Measurements from ENCODE around the gene SERINC4.
A peak's percentile ranks its signal among the peaks of the same experiment; 100 is the strongest.
"Not testable (repeated sequence)": the region's sequence is repeated elsewhere in the genome, so short reads cannot be mapped to it uniquely, and the experiment has no call there.

The SERINC4 gene

DNA sequence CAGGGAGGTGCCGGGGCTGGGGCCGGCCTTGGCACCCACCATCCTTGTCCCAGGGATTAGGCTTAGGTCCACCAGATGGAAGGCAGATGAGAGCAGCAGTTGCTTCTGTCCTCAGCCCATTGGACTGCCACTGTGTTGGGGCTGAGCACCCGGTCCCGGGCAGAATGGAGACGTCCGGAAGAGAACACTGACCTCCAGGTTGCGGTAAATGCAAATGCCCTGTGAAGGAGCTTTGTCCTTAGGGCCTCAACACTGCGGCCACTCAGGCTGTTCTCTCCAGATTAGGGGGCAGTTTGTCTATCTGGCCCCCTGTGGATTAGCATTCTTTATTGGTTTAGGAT is at the start of gene SERINC4:
Gene SERINC4, minus strand, starts transcription at position 276 of the 341 bp plus-strand sequence. Its CDS starts 234 bp downstream, at position 42.
- DNase-seq: no peak

- DNase-seq: no peak
Observed at GRCh38 chr15:43845421-43845820, 45.4 kb upstream of the SERINC4 start.

DNA sequence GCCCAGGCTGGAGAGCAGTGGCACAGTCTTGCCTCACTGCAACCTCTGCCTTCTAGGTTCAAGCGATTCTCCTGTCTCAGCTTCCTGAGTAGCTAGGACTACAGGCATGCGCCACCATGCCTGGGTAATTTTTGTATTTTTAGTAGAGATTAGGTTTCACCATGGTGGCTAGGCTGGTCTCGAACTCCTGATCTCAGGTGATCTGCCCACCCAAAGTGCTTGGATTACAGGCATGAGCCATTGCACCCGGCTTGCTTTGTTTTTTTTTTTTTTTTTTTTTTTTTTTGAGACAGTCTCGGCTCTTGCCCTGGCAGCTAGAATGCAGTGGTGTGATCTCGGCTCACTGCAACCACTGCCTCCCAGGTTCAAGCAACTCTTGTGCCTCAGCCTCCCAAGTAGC is 32.5 kb upstream of the SERINC4 start:
- not testable (repeated sequence) for DNase-seq

- not testable (repeated sequence) for DNase-seq
Observed at GRCh38 chr15:43831519-43832052, 31.6 kb upstream of the SERINC4 start.

DNA sequence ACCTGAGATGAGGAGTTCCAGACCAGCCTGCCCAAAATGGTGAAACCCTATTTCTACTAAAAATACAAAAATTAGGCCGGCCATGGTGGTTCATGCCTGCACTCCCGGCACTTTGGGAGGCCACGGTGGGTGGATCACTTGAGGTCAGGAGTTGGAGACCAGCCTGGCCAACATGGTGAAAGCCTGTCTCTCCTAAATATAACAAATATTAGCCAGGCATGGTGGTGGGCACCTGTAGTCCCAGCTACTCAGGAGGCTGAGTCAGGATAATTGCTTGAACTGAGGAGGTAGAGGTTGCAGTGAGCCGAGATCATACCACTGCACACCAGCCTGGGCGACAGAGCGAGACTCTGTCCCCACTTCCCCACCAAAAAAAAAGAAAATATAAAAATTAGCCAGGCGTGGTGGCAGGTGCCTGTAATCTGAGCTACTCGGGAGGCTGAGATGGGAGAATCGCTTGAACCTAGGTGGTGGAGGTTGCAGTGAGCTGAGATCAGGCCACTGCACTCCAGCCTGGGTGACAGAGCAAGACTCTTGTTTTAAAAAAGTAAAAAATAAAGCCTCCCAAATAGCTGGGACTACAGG is 30.8 kb upstream of the SERINC4 start:
- not testable (repeated sequence) for DNase-seq

DNA sequence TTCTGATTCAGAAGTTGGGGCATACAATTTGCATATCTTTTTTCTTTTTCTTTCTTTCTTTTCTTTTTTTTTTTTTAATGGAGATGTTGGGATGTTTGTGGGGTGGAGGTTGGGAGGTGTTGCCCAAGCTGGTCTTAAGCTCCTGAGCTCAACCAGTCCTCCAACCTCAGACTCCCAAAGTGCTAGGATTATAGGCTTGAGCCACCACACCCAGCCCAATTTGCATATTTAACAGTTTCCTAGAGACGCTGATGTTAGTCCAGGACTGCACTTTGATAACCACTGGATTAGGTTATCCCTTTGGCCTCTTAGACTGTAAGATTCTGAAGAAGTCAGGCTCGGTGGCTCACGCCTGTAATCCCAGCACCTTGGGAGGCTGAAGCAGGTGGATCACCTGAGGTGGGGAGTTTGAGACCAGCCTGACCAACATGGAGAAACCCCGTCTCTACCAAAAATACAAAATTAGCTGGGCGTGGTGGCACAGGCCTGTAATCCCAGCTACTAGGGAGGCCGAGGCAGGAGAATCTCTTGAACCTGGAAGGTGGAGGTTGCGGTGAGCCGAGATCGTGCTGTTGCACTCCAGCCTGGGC is 30.0 kb upstream of the SERINC4 start:
- not testable (repeated sequence) for DNase-seq

DNA sequence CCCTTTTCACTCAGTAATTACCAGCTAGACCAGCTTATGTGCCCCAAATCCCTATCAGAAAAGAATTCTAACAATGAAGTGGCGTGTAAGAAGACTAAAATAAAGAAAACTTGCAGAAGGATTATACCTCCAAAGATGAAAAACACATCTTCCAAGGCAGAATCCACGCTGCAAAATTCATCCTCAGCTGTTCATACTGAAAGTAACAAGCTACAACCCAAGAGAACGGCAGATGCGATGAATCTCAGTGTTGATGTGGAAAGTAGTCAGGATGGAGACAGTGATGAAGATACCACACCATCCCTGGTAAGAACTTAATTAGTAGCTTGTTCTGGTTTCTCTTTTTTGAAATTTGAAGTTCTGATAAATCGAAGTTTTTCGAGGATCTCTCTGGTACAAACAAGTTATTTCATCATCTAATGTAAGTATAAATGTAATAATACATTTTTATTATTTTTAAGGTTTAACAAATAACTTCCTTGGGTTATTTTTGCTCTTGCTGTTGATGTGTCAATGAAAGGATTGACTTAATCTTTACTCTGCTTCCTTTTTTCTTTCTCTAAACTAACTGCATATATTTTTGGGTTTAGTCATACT is 28.1 kb upstream of the SERINC4 start:
- DNase-seq: no peak

DNA sequence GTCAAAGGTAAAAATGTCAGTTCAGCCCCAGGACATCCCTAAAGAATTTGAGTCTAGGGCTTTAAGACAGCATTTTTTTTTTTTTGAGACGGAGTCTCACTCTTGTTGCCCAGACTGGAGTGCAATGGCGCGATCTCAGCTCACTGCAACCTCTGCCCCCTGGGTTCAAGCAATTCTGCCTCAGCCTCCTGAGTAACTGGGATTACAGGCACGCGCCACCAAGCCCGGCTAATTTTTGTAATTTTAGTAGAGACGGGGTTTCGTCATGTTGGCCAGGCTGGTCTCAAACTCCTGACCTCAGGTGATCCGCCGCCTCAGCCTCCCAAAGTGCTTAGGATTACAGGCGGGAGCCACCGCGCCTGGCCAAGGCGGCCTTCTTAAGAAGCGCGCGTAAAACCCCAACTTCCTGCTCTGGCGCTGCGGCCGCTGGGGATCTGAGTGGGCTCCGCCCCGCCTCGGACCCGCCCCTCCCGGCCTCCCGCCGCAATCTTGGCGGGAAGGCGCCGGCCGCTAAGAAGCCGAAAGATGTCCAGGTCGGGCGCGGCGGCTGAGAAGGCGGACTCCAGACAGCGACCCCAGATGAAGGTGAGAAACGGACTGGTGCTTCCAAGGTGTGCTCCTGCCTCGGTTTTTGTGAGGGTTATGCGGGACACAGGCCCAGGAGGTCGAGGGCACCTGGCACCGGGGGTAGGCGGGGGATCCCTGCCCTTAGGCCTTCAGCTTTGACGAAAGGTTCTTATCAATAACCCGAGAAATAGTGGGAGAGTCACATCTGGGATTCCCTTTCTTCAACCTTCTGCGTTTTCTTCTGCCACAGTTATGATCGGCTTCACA is 26.7 kb upstream of the SERINC4 start, which contains the start of gene WDR76:
Gene WDR76, plus strand, starts transcription at position 495 of the 834 bp plus-strand sequence. Its CDS starts 31 bp downstream, at position 526.
- DNase-seq: peak; percentile 47

DNA sequence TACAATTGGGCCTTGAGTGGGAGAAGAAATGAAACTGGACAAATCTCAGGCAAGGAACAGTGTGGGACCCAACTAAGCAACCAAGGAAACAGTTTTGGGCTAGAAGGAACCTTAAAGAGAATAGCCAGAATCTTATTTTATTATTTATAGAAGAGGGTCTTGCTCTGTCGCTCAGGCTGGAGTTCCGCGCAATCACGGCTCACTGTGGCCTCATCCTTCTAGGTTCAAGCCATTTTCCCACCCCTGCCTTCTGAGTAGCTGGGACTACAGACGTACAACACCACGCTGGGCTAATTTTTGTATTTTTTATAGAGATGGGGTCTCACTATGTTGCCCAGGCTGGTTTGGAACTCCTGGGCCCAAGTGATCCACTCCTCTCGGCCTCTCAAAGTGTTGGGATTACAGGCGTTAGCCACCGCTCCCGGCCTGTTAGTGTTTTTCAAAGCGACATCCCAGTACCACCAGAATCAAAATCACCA is 26.0 kb upstream of the SERINC4 start:
- no peak for DNase-seq

DNA sequence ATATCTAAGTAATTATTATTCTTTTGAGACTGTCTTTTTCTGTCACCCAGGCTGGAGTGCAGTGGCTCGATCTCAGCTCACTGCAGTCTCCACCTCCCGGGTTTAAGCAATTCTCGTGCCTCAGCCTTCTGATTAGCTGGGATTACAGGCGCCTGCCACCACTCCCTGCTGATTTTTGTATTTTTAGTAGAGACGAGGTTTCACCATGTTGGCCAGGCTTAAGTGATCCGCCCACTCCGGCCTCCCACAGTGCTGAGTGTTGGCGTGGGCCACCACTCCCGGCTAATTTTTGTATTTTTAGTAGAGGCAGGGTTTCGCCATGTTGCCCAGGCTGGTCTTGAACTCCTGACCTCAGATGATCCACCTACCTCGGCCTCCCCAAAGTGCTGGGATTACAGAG is 25.3 kb upstream of the SERINC4 start:
- DNase-seq: not testable (repeated sequence)

DNA sequence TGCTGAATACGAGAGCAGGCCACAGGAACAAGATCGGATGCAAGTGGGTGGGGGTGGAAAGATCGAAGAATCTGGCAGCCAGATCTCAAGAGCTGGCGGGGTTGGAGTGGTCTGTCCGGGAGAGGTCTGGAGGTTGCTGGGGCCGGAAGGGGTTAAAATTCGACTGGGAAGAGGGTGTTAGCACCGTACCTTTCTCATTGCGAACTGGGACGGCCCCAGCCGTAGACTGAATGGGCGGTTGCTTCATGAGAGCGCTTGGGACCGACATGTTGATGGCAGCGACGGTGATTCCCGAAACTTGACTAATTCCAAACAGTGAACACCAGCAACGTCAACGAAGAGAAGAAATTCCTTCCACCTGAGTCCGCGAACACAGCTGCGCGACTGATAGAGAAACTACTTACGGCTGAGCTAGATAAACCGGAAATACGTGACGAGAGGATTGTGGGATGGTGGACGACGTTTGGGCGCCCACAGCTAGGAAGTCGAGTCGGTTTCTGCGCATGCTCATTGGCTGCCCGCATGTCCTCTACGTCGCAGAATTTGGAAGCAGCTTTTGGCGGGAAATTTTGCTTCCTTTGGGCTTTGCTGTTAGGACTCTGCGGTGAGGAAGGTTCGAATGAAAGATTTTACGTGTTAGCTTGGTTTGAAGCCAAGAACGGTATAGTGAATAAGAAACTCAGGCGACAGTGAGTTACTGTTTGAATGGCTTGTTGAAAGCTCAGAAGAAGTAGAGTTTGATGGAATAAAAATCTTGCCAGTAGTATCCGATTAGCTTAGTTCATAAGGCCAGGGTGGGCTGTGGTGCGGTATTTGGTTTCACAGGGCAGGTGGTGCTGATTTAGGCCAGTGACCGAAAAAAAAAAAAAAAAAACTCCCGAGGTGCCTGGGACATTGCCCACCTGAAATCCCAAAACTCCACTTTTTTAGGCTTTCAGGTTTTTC is 24.6 kb upstream of the SERINC4 start, which contains the start of gene MFAP1:
Gene MFAP1, minus strand, starts transcription at position 389 of the 945 bp plus-strand sequence. Its CDS starts 121 bp downstream, at position 268.
- DNase-seq: peak; percentile 85

GRCh38 chr15:43821505-43821904 is 21.5 kb upstream of the SERINC4 start:
- DNase-seq: no peak

DNA sequence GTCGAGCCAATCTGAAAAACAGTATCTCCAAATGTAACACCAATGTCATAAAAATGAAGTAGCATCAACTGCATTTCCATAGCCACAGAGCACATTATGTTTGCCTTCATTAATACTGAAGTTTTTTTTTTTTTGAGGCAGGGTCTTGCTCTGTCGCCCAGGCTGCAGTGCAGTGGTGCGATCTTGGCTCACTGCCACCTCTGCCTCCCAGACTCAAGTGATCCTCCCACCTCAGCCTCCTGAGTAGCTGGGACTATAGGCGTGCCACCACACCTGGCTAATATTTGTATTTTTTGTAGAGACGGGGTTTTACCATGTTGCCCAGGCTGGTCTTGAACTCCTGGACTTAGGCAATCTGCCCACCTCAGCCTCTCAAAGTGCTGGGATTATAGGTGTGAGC is 15.0 kb upstream of the SERINC4 start:
- DNase-seq: not testable (repeated sequence)

GRCh38 chr15:43808960-43809678 is 9.1 kb upstream of the SERINC4 start:
- no peak for DNase-seq

DNA sequence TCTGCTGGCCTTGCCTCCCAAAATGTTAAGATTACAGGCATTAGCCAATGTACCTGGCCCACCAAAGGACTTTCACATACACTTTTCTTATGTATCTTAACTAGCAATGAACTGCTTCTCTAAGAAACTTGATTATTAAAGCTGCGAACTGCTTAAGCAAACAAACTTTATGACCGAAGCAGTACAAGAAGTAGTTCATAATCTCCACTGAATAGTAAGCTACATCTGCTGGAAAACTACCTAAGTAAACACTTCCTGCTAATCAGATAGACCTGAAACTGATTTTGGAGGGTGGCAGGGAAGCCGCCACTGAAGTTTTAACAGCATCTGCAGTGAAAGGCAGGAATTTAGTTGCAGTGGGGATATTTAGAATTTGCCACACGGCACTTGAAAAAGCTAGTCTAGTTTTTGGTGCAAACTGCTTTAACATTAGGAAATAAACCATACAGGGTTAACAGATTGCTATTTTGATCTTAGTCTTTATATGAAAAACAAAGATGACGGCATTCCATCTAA is 8.5 kb upstream of the SERINC4 start:
- no peak for DNase-seq

DNA sequence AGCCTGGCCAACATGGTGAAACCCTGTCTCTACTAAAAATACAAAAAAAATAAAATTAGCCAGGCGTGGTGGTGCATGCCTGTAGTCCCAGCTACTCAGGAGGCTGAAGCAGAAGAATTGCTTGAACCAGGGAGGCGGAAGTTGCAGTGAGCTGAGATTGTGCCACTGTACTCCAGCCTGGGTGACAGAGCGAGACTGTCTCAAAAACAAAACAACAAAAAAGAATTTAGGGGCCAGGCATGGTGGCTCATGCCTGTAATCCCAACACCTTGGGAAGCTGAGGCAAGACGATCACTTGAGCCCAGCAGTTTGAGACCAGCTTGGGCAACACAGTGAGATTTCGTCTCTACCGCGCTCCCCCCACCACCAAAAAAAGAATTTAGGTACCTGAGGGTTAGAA is 2.7 kb upstream of the SERINC4 start:
- not testable (repeated sequence) for DNase-seq

- peak; percentile 87 for DNase-seq
Observed at GRCh38 chr15:43800286-43801141, 494 bp upstream of the SERINC4 start, which contains the start of gene HYPK. Gene HYPK (plus strand): TSS chr15:43800599. CDS start chr15:43800623, 24 bp downstream.

DNA sequence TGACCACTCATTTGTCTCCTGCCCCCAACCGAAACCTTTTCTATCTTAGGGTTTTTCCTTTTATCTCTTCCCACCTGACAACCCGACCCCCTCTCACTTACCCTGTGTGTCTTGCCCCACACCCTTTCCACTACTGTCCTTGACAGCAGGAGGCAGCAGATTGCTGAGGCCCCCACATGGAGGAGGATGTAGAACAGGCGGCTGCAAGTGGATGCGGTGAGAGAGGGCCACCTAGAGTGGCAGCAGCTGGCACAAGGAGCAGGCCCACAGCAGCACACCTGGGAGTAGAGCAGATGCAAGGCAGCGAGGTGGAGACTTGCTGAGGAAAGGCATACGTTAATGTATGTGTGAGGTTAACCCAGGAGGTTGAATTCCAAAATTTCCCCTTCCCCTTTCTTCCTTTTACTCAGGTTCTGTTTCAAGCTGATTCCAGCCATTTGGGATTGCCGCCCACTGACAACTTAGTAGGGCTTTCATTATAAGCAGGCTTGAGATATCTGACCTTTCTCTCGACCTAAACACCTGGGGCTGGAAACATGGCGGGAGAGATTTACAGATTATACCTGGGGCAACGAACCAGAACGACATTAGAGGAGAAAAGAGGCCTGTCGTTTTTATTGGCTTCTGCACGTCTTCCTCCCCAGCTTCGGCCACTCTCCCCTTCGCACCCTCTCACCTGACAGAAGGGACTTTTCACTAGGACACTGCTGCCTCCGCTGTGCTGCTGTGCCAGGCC is 643 bp downstream of the SERINC4 start:
- no peak for DNase-seq

DNA sequence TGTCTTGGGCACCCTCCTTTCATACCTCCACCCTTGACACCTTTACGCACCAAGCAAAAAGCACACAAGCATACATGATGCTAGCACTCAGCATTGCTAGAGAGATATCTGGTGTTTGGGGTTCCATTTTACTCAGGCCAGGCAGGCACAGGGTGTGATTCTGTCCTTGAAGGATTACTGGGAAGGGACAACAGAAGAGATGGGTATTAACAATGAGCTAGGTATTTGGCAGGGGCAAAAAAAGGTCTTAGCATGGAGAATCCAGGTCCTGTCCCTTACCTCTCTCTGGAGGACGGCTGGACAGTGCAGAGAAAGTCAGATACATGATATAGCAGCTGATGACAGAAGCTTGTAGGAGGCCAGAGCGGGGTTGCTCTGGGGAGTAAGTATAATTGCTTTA is 3.5 kb downstream of the SERINC4 start:
- DNase-seq: no peak

Data from activated CD4-positive, alpha-beta T cell treated with anti-CD3 and anti-CD28 coated beads for 1 hour (primary cell).